Measurements from ENCODE around the gene PRKCSH.
"Not testable (repeated sequence)": the region's sequence is repeated elsewhere in the genome, so short reads cannot be mapped to it uniquely, and the experiment has no call there.

PRKCSH gene

GRCh38 chr19:11463391-11463790 is 28.0 kb downstream of the PRKCSH start:
- no peak overlapping the region for H3K4me3 ChIP-seq (ENCODE audit: low read length)
- DNase-seq (ENCODE audit: low read depth, low spot score), result peak; percentile 24

GRCh38 chr19:11464333-11465265 is 29.2 kb downstream of the PRKCSH start:
- DNase-seq (ENCODE audit: low read depth, low spot score), result no peak
- H3K4me3 ChIP-seq (ENCODE audit: low read length), result no peak overlapping the region

DNA sequence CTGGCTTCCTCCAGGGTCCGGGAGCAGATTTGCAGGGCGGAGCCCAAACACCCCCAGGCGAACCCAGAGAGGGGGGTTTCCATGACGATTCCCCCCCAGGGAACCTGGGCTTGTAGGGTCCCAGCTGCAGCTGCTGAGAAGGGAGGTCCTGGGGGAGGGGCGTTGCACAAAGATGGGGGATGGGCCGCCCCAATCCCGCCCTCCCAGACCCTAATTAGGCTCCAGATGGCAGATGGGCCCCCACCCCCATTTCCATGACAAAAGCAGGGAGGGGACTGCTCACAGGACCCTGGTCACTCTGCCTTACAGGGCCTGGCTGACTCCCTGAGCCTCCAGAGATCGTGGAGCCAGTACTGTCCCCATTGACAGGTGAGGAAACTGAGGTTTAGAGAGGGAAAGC is 30.2 kb downstream of the PRKCSH start:
- DNase-seq (ENCODE audit: low read depth, low spot score), result no peak

DNA sequence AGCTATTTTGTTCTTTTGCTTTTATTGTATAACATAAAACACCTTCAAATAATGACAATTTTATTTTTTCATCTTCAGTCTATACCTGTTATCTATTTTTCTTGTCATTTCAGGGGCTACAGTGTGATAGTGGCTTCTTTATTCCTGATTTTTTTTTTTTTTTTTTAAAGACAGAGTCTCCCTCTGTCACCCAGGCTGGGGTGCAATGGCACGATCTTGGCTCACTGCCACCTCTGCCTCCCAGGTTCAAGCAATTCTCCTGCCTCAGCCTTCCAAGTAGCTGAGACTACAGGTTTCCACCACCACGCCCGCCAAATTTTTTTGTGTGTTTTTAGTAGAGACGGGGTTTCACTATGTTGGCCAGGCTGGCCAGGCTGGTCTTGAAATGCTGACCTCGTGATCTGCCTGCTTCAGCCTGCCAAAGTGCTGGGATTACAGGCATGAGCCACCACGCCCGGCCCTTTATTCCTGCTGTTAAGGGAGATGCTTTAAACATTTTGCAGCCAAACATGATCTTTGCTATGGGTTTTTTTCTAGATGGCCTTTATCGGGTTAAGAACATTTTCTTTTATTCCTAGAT is 32.9 kb downstream of the PRKCSH start:
- not testable (repeated sequence) for H3K4me3 ChIP-seq (ENCODE audit: low read length); DNase-seq (ENCODE audit: low read depth, low spot score)

More for the DNA sequence above, 30.2 kb downstream of the PRKCSH start:
- no peak overlapping the region for H3K4me3 ChIP-seq (ENCODE audit: low read length)

- DNase-seq (ENCODE audit: low read depth, low spot score), result no peak
- no peak overlapping the region for H3K4me3 ChIP-seq (ENCODE audit: low read length)
Measured at GRCh38 chr19:11473725-11474124, 38.3 kb downstream of the PRKCSH start.

GRCh38 chr19:11475343-11475742 is 39.9 kb downstream of the PRKCSH start:
- DNase-seq (ENCODE audit: low read depth, low spot score); H3K4me3 ChIP-seq (ENCODE audit: low read length): not testable (repeated sequence)

GRCh38 chr19:11475861-11476260 is 40.4 kb downstream of the PRKCSH start:
- no peak for DNase-seq (ENCODE audit: low read depth, low spot score)
- no peak overlapping the region for H3K4me3 ChIP-seq (ENCODE audit: low read length)

- H3K4me3 ChIP-seq (ENCODE audit: low read length), result no peak overlapping the region
- DNase-seq (ENCODE audit: low read depth, low spot score), result no peak
Measured at GRCh38 chr19:11478167-11479089, 43.0 kb downstream of the PRKCSH start.

DNA sequence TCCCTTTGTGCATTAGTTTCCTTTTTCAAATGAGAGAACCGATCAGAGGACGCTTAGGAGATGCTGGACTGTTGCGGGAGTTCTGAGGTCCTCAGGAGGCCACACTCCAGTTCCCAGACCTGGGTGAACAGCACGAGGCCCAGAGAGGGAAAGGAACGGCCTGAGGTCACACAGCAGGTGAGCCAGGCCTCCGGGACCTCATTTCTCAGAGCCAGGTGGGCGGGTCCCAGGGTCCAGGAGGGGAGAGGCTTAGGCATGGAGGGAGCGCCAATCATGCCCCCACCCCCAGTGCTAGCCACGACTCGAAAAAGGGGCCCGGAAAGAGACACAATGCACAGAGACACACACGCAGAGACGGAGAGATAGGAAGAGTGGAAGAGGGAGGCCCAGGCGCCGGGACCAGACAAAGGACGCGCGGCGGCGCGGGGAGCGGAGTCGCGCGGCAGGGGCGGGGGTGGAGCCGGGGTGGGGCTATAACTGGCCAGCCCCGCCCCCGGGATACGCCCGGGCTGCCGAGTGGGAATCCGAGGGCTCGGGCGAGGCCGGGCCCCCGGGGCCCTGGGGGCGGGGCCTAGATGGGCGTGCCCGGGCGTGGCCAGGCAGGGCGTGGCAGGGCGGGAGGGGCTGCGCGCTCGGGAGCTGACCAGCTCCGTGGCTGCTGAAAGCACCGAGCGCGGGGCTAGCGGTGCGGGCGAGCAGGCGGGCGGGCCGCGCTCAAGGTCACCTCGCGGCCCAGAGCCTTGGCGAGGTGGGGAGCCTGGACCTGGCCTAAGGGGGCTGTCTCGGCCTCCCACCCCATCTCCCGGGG is 43.9 kb downstream of the PRKCSH start:
- no peak for DNase-seq (ENCODE audit: low read depth, low spot score)
- H3K4me3 ChIP-seq (ENCODE audit: low read length), result no peak overlapping the region

DNA sequence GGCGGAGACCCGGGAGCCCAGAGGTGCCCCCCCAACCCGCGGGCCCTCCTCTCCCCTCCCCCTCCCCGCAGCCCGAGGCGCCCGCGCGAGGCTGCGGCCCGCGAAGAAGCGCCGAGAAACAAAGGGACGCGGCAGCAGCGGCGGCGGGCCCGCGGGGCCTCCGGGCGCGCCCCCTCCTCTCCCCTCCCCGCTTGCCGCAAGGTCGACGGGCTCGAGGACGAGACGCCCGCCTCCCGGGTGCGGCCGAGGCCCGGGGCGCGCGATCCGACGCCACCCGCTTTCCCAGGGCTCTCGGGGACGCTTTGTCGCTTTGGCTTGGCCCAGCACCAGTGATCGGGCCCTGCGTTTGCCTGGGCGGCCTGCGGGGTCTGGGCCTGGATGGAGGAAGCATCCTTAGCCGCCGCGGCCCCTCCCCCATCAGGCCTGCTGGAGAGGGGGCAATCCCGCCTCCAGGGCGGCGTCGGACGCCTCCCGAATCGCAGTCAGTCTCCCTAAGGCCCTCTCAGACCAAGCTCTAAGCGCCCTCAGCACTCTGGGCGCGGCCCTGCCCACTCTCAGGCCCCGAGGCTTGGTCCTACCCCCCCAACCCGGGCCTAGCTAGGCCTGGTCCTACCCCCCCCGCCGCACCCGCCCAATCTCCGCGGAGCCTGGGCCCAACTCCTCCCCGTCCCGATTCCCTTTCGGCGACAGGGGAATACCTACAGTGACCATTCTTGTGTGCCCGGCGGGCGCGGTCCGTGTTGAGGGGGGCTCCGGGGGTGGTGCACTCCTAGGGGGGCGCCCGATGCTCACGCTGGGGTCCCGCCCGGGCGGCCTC is 44.7 kb downstream of the PRKCSH start:
- H3K4me3 ChIP-seq (ENCODE audit: low read length), result no peak overlapping the region
- DNase-seq (ENCODE audit: low read depth, low spot score), result no peak

DNA sequence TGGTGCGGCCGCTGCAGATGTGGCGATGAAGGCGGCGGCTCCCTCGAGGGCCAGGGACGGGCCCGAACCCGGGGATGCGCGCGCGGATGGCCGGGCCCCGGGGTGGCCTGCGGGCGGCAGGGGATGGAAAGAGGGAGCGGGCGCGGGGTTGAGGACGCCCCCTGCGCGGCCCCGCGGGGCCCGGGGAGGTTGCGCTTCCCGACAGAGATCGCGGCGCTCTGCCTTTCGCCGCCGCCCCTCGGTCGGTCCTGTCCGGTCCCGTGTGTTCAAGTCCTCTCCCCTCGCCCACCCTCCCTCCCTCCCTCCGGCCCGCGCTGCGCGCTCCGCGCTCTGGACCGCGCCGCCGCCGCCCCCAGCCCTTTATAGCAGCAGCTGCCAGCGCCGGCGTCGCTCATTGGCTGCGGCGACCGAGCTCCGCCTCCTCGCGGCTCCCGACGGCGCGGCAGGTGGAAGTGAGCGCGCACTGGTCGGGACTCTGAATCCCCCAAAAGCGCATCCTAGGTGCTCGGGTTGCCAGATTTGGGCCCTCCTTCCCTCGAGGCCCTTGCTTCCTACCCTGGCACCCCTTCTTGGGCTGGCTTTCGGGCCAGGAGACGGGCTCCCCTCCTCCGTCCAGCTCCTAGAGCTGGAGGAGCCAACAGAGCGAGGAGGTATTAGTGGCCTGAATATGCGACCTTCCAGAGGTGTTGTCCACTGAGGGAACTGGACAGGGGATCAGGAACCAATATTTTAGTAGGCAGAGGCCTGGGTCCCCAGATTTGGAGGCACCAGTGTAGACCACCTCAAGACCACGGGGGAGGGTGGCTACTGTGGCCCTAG is 45.5 kb downstream of the PRKCSH start, which contains the start of gene ELAVL3:
Gene ELAVL3 (minus strand): TSS at position 332 of the 819 bp plus-strand sequence. CDS start 438 bp downstream, outside the sequence.
- no peak for DNase-seq (ENCODE audit: low read depth, low spot score)
- peak within 1 kb of the TSS; percentile 48 for H3K4me3 ChIP-seq (ENCODE audit: low read length)

DNA sequence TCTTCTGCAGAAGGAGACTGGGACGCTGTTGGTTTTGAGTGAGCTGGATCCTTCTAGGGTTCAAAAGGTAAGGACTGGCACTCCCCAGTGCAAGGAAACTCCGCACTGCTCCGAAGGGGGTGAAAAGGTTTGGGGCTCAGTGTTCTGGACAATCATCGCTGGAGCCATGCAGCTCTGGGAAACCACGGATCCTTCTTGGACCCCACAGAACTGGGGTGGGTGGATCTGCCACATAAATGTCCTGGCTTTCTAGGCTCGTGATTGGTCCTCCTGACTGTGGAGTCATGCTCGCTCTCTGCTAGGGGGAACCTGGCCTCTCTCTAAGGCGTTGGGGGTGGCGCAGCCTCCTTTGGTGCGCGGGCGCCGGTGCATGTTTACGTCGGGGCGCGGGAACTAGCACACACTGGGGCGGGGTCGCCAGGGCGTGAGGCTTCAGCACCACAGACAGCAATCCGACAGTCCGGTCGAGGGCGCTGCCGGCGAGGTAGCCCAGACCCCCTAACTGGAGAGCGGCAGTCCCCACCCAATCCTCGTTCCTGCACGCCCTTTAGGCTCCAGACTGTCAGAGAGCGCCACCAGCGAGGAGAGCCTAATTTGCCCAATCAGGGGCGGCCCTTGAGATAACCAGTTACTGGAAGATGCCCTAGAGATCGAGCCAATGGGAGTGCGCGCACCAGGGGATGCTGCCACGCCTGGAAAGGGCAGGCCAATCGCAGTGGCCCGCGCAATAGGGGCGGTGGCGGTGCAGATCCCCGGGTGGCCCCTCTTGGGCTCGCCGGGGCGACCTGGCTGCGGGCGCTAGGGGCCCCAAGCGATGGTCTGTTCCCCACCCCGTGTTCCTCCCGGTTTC is 46.3 kb downstream of the PRKCSH start:
- H3K4me3 ChIP-seq (ENCODE audit: low read length), result peak overlapping the region; percentile 48
- DNase-seq (ENCODE audit: low read depth, low spot score), result peak; percentile 94

GRCh38 chr19:11482384-11483050 is 47.1 kb downstream of the PRKCSH start:
- DNase-seq (ENCODE audit: low read depth, low spot score), result peak; percentile 87
- H3K4me3 ChIP-seq (ENCODE audit: low read length), result peak overlapping the region; percentile 48

DNA sequence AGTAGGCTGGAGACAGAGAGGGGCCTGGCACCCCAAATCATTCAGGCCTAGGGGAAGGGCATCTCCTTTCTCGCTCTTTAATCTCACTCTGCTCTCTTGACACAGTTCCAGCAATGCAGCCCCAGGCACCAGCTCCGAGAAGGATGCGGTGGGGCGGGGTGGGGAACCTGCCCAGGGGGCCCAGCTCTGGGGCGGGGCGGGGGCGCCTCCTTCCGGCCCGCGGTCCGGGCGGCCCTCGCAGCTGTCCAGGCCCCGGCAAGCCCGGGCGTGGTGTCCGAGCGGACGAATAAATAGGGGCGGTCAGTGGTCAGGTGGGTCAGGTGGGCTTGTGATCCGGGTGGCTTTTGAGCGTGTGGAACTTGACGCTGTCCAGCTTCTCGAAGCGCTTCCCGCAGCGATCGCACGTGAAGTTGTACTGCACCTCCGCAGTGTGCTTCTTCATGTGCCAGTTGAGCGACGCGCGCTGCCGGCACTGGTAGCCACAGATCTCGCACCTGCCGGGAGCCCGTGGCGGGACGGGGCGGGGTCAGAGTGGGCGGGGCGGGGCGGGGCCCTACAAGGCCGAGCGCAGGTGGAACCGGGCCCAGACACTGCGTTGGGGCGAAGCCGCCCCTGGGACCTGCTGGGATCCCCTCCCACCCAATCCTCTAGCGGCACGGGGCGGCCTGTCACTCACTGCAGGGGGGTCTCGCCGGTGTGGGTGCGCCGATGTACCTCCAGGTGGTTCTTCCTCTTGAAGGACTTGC is 48.1 kb downstream of the PRKCSH start:
- H3K4me3 ChIP-seq (ENCODE audit: low read length), result no peak overlapping the region
- no peak for DNase-seq (ENCODE audit: low read depth, low spot score)

DNA sequence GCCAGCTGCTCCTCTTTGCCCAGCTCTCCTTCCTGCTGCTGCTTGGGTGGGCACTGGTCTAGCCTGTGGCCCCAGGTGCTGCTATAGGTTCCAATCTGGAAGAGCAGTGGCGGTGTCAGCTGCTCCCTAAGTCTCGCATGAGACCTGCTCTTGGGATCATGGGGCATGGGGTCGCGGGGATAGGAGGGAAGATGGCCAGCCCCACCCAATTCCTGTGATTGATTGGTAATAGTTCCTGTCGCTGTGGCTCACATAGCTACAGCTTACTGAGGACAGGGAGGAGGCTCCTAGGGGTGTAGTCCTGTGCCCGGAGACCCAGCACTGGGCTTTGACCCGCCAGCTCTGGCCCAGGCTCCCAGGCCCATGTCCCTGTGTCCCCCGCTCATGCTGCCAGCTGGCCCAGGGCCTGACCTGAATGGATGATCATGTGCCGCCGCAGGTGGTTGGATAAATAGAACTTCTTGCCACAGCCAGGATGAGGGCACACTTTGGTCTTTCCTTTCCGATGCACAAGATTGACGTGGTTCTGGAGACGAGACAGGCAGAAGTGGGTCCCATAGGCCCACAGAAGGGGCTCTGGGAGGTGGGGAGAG is 49.9 kb downstream of the PRKCSH start:
- no peak overlapping the region for H3K4me3 ChIP-seq (ENCODE audit: low read length)
- no peak for DNase-seq (ENCODE audit: low read depth, low spot score)

Data from Jurkat, Clone E6-1 (cell line).